Neural progenitor cell (in vitro differentiated cells): ENCODE results near the gene ADH7. TPM values are rescaled to one million over a fixed set of nuclear protein-coding genes. Genes with fewer than 3 reads are reported as not detected.

ENCODE experiments used
- DNase-seq: peaks from one replicate; pipeline ENCODE4 v3.0.0-alpha.2; 2016; ENCODE audit warnings: low spot score
- H2AFZ ChIP-seq: fragments of 200-600 bp; sonication (generic); replicated peaks from 2 replicates; pipeline ENCODE4 v1.6.1; 2016; ENCODE audit warnings: antibody characterized with exemption
- H3F3A ChIP-seq: fragments of 200-600 bp; sonication (generic); 2 replicates; pipeline ENCODE4 v1.6.1; 2016; ENCODE audit warnings: antibody characterized with exemption, low read depth
- H3K27ac ChIP-seq: fragments of 200-600 bp; sonication (generic); 2 replicates; pipeline ENCODE4 v1.5.1; 2016; ENCODE audit warnings: mild to moderate bottlenecking
- H3K27me3 ChIP-seq: fragments of 200-600 bp; sonication (generic); 2 replicates; pipeline ENCODE4 v1.6.1; 2016; ENCODE audit warnings: mild to moderate bottlenecking, moderate library complexity
- H3K36me3 ChIP-seq: fragments of 200-600 bp; sonication (generic); 2 replicates; pipeline ENCODE4 v1.5.1; 2016
- H3K4me1 ChIP-seq: fragments of 200-600 bp; sonication (generic); 2 replicates; pipeline ENCODE4 v1.6.1; 2016; ENCODE audit warnings: mixed run types
- H3K4me2 ChIP-seq: fragments of 200-600 bp; sonication (generic); 2 replicates; pipeline ENCODE4 v1.6.1; 2016
- H3K4me3 ChIP-seq: fragments of 200-600 bp; sonication (generic); 2 replicates; pipeline ENCODE4 v1.5.1; 2016
- H3K79me2 ChIP-seq: fragments of 200-600 bp; sonication (generic); 2 replicates; pipeline ENCODE4 v1.6.1; 2016; ENCODE audit warnings: low read depth
- H3K9ac ChIP-seq: fragments of 200-600 bp; sonication (generic); 2 replicates; pipeline ENCODE4 v1.6.1; 2016
- H3K9me3 ChIP-seq: fragments of 200-600 bp; sonication (generic); 2 replicates; pipeline ENCODE4 v1.5.1; 2016; ENCODE audit warnings: low read depth
- H4K20me1 ChIP-seq: fragments of 200-600 bp; sonication (generic); 2 replicates; pipeline ENCODE4 v1.6.1; 2016; ENCODE audit warnings: low read depth
- H3K27ac Mint-ChIP-seq: 3 replicates; pipeline ENCODE4 v1.8.0; 2021; ENCODE audit warnings: mixed read lengths
- H3K27me3 Mint-ChIP-seq: 2 replicates; pipeline ENCODE4 v1.8.0; 2022; ENCODE audit warnings: low read depth, mild to moderate bottlenecking, inconsistent platforms, moderate library complexity, mixed read lengths; ENCODE audit not compliant: insufficient read depth
- H3K36me3 Mint-ChIP-seq: 3 replicates; pipeline ENCODE4 v1.8.0; 2021; ENCODE audit warnings: mixed read lengths
- H3K4me1 Mint-ChIP-seq: 3 replicates; pipeline ENCODE4 v1.8.0; 2021; ENCODE audit warnings: mixed read lengths
- H3K4me3 Mint-ChIP-seq: 3 replicates; pipeline ENCODE4 v1.8.0; 2021; ENCODE audit warnings: mild to moderate bottlenecking, moderate library complexity, mixed read lengths
- H3K9me3 Mint-ChIP-seq: 3 replicates; pipeline ENCODE4 v1.8.0; 2020; ENCODE audit warnings: mixed read lengths
- CTCF ChIP-seq: fragments of 200-600 bp; sonication (generic); IDR thresholded peaks from 2 replicates; pipeline ENCODE4 v1.5.1; 2017; ENCODE audit warnings: antibody characterized with exemption, mild to moderate bottlenecking
- EZH2 ChIP-seq: fragments of 200-600 bp; sonication (generic); IDR thresholded peaks from 2 replicates; pipeline ENCODE4 v1.6.1; 2017; ENCODE audit warnings: antibody characterized with exemption, mild to moderate bottlenecking, moderate library complexity
- EZH2phosphoT487 ChIP-seq: fragments of 200-600 bp; sonication (generic); IDR thresholded peaks from 2 replicates; pipeline ENCODE4 v1.6.1; 2017; ENCODE audit warnings: antibody characterized with exemption
- total RNA-seq: library from RNA; depleted of rRNA; stranded (reverse); fragments of >200 nt; gene quantifications from 2 replicates; pipeline ENCODE4 v1.2.3, GENCODE V29; 2015; ENCODE audit warnings: low replicate concordance

ADH7 gene
- total RNA-seq, 1 donor from 2014 or later, result not detected

GRCh38 chr4:99438405-99438780 is 3.3 kb upstream of the ADH7 start:
- no peak overlapping the region for H2AFZ ChIP-seq
- no peaks in the 10 kb centered on the region for H3K36me3 Mint-ChIP-seq
- no peaks in the 10 kb centered on the region for H3K9me3 ChIP-seq
- peak overlapping the region; percentile 74 for H3K27ac Mint-ChIP-seq
- no peaks in the 10 kb centered on the region for H3K9me3 Mint-ChIP-seq
- H3K27me3 Mint-ChIP-seq, result no peaks in the 10 kb centered on the region
- H3F3A ChIP-seq, result no peaks in the 10 kb centered on the region
- H3K4me1 Mint-ChIP-seq, result peaks cover 8% of the 10 kb centered on the region
- no peak overlapping the region for H3K4me3 Mint-ChIP-seq
- no peaks in the 10 kb centered on the region for H3K79me2 ChIP-seq
- H3K4me3 ChIP-seq, result no peak overlapping the region
- H3K27ac ChIP-seq, result no peak overlapping the region
- no peaks in the 10 kb centered on the region for H3K36me3 ChIP-seq
- no peak overlapping the region for H3K4me2 ChIP-seq
- H3K4me1 ChIP-seq, result no peaks in the 10 kb centered on the region
- H3K27me3 ChIP-seq, result no peaks in the 10 kb centered on the region
- DNase-seq, result no peak
- TF ChIP-seq EZH2phosphoT487, result no peak
- TF ChIP-seq EZH2, result no peak
- no peak for TF ChIP-seq CTCF
- H4K20me1 ChIP-seq, result no peaks in the 10 kb centered on the region
- no peak overlapping the region for H3K9ac ChIP-seq

- no peak overlapping the region for H3K27ac ChIP-seq
- no peak for DNase-seq
- no peaks in the 10 kb centered on the region for H3K36me3 ChIP-seq
- Mint-ChIP-seq H3K27me3 (peaks cover under 1% of the 10 kb centered on the region), H3K4me3 (no peak overlapping the region), H3K36me3 (no peaks in the 10 kb centered on the region), H3K9me3 (no peaks in the 10 kb centered on the region), H3K27ac (peak overlapping the region; percentile 74), H3K4me1 (peaks cover 8% of the 10 kb centered on the region)
- H3K79me2 ChIP-seq, result no peaks in the 10 kb centered on the region
- no peaks in the 10 kb centered on the region for H3K27me3 ChIP-seq
- no peaks in the 10 kb centered on the region for H3K4me1 ChIP-seq
- TF ChIP-seq CTCF (no peak), EZH2phosphoT487 (no peak), EZH2 (no peak)
- H3F3A ChIP-seq, result no peaks in the 10 kb centered on the region
- peak overlapping the region; percentile 40 for H2AFZ ChIP-seq
- H3K9me3 ChIP-seq, result no peaks in the 10 kb centered on the region
- H4K20me1 ChIP-seq, result no peaks in the 10 kb centered on the region
- H3K4me3 ChIP-seq, result no peak overlapping the region
- H3K4me2 ChIP-seq, result no peak overlapping the region
- H3K9ac ChIP-seq, result no peak overlapping the region
Observed at GRCh38 chr4:99437723-99438404, 2.7 kb upstream of the ADH7 start.

- Mint-ChIP-seq H3K27ac (no peak overlapping the region), H3K4me1 (peaks cover 8% of the 10 kb centered on the region), H3K27me3 (peaks cover 3% of the 10 kb centered on the region), H3K9me3 (no peaks in the 10 kb centered on the region), H3K36me3 (no peaks in the 10 kb centered on the region), H3K4me3 (no peak overlapping the region)
- no peaks in the 10 kb centered on the region for H3K36me3 ChIP-seq
- no peak overlapping the region for H3K4me3 ChIP-seq
- no peak overlapping the region for H3K9ac ChIP-seq
- H3K79me2 ChIP-seq, result no peaks in the 10 kb centered on the region
- H3K4me1 ChIP-seq, result no peaks in the 10 kb centered on the region
- DNase-seq, result no peak
- H3K27me3 ChIP-seq, result no peaks in the 10 kb centered on the region
- no peaks in the 10 kb centered on the region for H4K20me1 ChIP-seq
- no peak overlapping the region for H3K27ac ChIP-seq
- TF ChIP-seq CTCF (no peak), EZH2 (no peak), EZH2phosphoT487 (no peak)
- no peaks in the 10 kb centered on the region for H3K9me3 ChIP-seq
- no peak overlapping the region for H3K4me2 ChIP-seq
- H2AFZ ChIP-seq, result peak overlapping the region; percentile 40
- no peaks in the 10 kb centered on the region for H3F3A ChIP-seq
Observed at GRCh38 chr4:99436976-99437722, 2.0 kb upstream of the ADH7 start.
